GM21447 (cell line): ENCODE measurements around the gene DGUOK.
"Not testable (repeated sequence)": the region's sequence is repeated elsewhere in the genome, so short reads cannot be mapped to it uniquely, and the experiment has no call there.

ENCODE experiments used
- ATAC-seq: cut with Tn5 transposase; IDR thresholded peaks from one replicate; pipeline ENCODE4 v1.9.1; 2021; ENCODE audit not compliant: unreplicated experiment

DGUOK gene

DNA sequence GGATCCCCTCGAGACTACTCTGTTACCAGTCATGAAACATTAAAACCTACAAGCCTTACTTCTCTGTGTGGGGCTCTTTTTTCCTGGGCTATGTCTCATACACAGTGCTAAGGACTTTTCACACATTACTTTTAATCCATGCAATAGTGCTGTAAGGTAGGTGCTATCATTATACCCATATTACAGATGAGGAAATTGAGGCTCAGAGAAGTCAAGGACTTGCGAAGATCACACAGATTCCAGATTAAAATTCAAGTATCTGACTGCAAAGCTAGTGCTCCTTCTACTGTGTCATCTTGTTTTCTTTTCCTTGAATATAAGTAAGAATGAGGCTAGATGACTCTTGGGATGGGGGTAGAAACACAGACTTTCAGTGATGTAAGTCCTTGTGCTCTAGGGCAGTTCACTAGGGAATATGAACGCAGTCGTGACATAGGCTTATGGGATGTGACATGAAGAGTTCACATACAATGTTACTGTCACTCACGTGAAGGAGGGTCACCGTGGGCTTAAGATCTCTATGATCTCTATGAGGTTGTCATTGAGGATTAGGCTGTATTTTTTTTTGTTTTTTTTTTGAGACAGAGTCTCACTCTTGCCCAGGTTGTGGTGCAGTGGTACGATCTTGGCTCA lies 7.0 kb upstream of the DGUOK start:
- ATAC-seq: no peak

DNA sequence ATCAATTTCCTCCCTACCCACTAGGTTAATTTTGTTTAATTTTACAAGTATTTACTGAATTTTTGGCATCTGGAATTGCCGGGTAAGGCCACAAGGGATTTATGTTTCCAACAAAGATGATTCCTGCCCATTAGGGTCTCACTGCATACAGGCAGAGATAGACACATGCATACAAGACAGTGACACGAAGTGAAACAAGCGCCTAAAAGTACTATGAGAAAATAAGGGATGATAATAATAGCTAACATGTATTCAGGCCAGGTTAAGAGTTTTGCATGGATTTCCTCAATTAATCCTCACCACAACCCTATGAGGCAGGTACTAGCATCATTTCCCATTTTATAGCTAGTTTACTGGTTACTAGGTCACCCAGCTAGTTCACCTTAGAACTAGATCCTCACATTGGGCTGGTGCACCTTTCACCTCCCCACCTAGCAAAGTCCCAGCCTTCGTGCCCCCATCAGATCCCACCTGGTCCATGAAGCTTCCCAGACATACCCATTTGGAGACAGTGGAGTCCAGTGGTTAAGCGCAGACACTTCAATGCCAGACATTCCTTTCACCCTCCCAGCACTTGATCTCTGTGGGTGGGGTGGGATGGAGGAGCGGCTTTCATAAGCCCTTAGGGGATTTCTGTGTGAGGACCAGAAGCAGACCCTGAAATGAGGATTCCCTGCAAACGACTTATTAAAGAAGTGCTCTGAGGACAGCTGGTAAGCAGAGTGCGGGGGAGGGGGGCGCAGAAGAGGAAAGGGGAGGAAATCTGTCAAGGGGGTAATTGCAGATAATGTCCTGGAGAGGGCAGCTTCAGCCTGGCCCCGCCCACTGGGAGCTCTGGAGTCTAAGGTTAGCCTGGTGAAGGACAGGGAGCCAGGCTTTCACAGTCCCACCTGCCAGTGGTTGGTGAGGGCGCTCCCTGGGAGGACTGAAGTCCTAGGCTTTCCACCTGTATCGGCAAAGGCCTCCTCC lies 5.8 kb upstream of the DGUOK start:
- no peak for ATAC-seq

DNA sequence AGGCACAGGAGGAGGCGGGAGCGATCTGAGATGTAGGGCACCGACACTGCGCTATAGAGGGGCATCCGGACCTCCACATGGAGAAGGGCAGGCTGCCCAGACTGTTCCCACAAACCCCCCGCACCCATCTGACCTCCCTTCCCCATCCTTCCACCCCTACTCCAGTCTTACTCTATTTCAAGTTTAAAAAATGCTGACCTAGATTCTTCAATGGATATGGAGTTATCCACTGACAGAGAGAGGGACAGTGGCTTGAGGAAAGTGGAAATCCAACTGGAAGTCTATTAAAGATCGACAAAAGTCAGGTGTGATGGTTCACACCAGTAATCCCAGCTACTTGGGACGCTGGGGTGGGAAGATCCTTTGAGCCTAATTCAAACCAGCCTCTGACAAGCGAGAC lies 5.1 kb upstream of the DGUOK start:
- ATAC-seq: no peak

DNA sequence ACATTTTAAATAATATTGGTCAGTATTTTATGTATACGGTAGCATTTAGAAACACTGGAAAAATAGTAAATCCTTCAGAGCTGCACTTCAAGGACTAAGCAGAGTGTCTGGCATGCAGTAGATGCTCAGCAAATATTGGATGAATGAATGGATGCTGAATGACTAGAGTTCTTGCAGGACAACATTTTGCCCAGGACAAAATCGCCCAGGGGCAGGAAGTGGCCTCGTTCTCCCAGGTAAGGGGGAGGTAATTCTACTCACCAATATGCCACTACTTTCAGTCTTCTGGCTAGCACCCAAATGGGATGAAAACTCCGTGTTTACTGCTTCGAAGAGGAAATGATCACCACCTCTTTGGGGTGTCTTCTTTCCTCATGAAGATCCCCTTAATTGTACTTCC lies 4.0 kb upstream of the DGUOK start:
- no peak for ATAC-seq

DNA sequence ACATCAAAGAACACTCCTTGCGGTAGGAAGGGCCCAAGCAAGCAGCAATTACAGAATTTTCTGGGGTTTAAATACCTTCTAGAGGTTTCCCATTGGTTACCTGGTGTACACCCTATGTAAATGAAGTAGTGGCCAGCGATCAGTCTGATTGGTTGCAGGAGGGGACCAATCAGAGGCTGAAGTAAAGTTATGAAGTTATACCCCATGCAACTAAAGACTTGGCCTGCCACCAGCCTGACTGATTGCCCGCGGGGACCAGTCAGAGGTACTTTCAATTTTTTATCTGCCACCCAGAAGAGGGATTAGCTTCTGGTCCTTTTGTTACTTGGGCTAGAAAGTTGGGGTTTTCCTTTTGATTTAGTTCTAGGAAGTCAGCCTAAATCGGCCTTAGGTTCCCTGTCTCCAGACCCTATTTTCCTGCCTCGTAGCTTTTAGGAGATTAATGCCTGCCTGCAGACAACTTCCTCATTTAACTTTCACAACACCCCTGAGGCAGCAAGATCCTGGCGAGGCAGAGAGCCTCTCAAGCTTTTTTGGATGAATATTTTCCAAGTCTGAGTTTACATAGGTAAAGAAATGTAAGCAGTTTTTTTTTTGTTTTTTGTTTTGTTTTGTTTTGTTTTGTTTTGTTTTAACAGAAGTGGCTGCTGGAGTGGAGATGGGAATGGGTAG lies 1.5 kb upstream of the DGUOK start:
- no peak for ATAC-seq

DNA sequence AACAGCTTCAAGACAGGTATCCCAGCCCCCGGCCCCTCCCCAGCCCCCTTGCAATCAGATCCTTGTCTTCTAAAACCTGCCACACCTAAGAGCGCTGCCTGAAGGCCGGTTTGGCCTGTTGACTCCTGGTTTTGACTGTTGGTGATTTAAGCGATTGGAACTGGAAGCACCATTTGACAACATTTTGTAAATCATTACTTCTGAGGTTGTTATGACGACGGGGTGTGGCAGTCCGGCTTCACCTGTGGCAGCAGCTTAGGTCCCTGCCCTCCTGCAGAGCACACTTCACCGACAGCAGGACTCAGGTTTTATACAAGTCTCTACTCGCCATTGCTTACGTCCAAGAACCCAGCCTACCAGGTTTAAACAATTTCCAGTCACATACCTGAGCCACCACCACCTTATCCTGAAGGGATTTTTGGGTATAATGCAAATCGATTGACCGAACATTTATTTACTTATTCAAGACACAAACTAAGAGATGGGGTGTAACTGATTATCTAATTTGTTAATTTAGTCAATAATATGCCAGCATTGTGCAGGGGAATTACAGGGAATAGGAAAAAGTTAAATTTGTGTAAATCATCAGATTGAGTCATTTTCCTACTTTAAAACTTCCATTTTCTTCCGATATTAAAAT lies 707 bp upstream of the DGUOK start:
- no peak for ATAC-seq

DNA sequence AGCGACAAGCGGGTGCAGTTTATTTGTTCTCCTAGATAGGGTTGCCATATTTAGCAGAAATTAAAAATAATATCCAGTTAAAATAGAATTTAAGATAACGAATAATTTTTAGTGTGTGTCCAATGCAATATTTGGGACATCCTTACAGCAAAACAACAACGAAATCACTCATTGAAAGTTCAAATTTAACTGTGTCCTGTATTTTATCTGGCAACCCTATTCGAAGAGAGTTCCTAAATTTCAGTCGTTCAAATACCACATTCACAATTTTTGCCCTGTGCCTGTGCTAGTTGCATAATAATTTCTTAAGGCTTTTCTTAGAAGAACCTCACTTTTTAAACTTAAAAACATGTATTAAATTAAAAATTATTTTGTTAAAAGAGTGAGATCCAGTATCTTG lies 664 bp downstream of the DGUOK start:
- no peak for ATAC-seq

DNA sequence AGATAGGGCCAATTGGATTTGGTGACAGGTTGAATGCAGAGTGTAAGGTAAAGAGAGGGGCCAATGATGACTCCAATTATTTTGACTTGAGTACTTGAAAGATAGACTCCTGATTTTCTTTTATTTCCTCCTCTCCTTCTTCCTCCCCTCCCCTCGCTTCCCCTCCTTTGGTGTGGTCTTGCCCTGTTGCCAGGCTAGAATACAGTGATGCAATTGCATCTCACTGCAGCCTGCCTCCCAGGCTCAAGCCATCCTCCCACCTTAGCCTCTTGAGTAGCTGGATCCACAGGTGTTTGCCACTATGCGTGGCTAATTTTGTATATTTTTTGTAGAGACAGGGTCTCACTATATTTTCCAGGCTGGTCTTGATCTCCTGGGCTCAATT lies 2.3 kb downstream of the DGUOK start:
- no peak for ATAC-seq

DNA sequence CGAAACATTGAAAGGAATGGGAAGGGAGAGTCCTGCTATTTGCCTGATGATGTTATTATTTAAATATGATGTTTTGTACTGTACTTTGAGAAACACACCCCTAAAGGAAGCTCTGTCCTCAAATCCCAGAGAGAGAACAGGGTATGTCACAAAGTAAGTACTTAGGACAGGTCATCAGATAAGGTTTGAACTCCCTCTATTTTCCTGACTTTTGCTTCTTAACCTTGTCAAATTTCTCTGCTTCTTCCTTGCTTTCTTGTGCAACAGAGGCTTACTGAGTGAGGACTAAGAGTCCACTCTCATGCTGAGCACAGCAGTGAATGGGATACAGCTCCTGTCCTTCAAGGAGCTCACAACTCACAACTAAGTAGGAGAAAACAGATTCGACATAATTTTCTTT lies 3.7 kb downstream of the DGUOK start:
- no peak for ATAC-seq

DNA sequence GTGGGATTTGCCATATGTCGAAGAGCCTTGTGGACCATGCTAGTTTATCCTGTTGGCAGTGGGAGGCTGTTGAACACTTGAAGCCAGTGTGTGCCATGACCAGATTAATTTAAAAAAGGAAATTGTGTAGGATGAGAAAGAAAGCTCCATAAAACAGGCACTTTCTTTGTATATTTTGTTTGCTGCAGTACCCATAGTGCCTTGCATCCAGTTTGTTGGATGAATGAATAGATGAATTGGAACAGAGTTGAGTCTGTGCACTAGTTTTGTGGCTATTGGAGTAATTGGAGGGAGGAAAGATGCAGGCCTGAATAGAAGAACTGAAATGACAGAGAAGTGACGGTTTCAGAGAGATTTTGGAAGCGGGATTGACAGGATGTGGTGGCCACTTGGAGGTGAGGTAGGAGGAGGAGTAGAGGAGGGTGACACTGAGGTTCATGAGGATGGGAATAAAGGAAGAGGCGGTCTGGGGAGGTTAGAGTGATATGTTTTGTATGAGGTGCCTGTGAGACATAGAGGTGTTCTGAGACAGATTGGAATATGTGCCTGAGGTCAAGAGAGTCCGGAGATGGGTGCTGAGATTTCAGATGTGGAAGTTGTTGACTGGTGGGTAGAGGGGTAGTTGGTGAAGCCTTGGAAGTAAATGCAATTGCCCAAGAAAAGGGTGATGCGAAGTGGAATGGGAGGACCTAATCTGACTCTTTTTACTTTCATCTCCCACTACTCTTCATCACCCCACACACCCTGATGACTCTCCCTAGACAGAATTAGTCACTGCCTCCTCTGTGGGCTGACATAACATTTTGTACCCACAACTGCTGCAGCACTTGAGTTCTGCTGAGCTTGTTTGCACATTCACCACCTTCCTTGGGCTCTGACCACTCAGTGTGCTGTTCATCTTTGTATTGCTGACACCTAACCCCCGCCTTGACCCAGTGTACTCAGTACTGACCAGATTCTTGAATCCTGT lies 5.1 kb downstream of the DGUOK start:
- ATAC-seq: no peak

DNA sequence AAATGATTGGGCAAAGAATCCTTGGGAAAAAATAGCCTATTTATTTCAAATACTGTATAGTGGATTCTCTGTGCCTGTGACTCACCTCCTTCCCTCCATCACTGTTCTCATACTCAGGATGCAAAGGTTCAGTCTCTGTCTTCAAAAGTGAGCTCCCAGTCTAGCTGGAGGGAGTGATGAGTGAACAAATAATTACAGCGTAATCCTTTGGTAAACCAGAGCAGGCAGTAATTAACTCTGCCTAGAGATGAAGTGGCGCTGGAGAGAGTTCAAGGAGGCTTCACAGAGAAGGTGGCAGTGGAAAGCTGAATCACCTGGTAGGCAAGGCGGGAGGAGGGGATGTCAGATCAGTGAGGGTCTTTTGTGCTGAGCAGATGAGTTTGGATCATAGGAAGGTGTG lies 6.5 kb downstream of the DGUOK start:
- no peak for ATAC-seq

DNA sequence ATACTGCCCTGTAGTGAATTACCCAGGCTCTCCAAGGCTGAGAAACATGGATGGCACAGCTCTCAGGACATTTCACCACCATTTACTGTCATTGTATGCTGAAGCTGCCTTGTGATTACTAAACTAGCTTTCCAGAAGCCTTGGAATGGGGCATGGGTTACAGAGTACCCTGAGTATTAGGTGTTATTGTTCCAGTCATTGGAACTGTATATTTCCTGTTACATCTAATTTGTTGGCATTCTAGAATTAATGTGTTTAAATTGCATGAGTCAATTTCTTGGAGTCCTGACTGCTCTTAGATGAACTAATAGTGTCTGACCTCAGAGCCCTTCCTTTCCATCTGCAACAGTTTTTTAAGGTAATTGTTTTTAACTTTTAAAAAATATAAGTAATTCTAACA lies 9.0 kb downstream of the DGUOK start:
- no peak for ATAC-seq

DNA sequence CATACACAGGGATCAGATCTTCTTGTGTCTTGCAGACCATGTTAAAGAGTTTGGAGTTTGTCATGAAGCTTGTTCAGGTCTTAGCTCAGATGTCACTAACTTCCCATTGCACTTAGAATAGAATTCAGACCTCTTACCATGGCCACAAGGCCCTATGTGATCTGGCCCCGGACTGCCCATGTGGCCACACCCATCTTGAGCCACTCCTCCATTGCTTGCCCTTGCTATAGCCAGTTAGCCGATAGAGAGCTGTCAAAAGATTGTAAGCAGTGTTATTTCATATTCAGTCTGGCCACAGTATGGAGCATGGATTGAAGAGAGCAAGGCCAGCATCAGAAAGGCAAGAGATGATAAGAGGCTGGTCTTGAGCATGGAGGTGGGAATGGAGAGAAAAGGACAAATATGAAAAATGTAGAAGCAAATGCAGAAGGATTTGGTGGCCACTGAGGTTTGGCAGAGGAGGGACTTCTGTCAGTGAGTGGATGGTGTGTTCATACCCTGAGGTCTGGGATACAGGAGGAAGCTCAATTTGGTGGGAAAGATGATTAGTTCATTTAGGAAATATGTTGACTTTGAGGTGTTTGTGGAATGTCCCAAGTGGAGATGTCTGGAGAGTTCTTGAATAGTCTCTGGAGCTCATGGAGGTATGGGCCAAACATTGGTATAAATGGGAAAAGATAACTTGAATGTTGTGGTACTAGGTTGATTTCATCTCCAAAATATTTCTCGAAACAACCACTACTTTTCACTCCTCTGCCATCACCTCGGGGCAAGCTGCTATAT lies 10.6 kb downstream of the DGUOK start:
- no peak for ATAC-seq

DNA sequence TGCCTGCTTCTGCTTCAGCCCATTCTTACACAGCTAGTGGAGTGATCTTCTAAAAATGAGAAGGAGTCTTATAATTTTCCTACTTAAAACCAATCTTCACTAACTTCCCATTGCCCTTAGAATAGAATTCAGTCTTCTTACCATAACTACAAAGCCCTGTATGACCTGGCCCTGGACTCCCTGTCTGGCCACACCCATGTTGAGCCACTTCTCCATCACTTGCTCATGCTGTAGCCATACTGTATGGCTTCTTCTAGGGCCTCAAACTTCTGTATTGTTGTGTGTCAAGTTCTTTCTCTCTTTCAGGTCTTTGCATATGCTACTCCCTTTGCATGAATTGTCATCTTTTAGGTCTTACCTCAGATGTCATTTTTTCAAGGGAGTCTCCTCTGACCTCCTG lies 11.2 kb downstream of the DGUOK start:
- no peak for ATAC-seq

DNA sequence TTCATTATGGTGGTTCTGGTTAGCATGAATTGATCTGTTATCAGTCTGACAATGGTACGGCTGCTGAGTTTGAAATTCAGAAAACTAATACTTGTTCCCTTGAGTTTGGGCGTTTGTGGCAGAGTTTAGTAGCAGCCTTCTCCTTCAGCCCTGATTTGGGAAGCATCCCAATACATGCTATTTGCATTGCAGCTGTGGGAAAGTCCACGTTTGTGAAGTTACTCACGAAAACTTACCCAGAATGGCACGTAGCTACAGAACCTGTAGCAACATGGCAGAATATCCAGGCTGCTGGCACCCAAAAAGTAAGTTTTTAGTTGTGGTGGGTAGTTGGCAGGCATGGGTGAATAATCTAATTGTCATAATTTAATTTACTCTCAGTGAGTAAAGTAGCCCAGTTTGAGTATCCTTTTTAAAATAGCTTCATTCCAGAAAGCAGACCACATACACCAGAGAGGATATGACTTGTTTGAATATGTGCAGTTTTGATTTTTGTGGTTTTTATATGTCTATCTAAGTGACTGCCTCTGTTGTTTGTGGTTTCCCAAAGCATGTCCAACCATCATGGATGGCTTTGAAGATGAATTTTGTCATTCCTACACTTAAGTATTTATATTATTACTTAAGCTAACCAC lies 12.2 kb downstream of the DGUOK start:
- no peak for ATAC-seq

DNA sequence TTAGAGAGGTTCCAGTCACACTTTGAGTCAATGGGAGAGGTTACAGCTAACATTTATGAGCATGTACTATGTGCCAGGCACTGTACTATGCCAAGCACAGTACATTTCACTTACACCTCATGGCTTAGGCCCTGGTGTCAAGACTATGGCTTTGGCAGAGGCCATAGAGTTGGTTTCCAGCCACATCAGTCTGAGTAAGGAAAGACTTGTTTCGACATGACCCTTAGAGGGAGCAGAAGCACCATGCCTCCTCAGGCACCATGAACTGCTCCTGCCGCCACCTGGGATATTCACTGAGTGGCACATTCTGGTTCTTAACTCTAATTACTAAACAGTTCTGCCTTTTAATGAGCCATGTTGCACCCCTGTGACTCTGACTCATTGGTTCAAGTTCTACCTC lies 12.7 kb downstream of the DGUOK start:
- no peak for ATAC-seq

DNA sequence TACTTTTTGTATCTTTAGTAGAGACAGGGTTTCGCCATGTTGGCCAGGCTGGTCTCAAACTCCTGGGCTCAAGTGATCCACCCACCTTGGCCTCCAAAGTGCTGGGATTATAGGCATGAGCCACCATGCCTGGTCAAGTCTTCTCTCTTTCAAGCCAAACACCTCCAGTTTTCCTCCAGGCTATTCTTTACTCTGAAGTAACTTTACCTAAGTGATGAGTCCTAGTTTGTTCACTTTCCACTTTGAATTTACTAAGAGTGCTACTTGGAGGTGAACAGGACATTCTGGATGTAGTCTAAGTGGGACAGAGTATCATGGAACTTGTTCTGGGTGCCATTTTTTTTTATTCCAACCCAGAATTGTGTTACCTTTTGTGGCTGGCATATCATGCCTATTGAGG lies 13.4 kb downstream of the DGUOK start:
- not testable (repeated sequence) for ATAC-seq

DNA sequence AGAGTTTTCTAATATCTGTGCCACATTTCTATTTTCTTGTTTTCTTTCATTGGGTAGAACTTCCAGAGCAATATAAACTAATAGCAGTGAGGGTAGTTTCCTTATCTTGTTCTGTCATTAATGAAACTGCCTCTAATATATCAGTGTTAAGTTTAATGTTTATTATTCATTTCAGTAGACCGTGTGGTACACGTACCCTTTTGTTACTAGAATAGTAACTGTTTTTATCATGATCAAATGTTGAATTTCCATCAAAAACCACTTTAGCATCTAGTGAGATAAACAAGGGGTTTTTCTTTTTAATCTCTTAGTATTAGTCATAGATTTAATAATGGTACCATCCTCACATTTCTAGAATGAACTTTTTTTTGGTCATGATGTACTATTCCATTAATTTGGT lies 16.0 kb downstream of the DGUOK start:
- no peak for ATAC-seq

DNA sequence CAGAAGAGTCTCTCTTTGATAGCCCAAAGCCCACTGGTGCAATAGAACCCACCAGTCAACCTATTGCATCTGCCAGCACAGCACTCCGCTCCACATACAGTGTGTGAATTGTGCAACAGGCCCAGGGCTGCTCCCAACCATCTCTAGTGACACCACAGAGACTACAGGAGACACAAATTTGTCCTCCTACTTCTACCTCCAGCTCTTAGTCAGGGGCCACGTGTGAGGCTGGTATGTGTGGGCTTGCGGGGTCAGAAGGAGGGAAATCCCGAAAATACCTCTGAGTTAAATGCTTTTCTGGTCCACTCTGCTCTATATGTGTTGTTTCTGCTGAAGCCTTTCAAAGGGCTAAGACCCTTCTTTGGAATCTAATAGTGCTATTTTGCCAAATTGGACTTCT lies 18.0 kb downstream of the DGUOK start:
- no peak for ATAC-seq
